Activated CD8-positive, alpha-beta memory T cell treated with anti-CD3 and anti-CD28 coated beads for 4 hours (primary cell): ENCODE measurements around the gene HSPA1A.
"Not testable (repeated sequence)": the region's sequence is repeated elsewhere in the genome, so short reads cannot be mapped to it uniquely, and the experiment has no call there.

ENCODE experiments used
- DNase-seq, 2 donors: peaks; one replicate each; pipeline ENCODE4 v3.0.0-alpha.2; 2020; ENCODE audit warnings: low read depth in 2 of 2

The HSPA1A gene

DNA sequence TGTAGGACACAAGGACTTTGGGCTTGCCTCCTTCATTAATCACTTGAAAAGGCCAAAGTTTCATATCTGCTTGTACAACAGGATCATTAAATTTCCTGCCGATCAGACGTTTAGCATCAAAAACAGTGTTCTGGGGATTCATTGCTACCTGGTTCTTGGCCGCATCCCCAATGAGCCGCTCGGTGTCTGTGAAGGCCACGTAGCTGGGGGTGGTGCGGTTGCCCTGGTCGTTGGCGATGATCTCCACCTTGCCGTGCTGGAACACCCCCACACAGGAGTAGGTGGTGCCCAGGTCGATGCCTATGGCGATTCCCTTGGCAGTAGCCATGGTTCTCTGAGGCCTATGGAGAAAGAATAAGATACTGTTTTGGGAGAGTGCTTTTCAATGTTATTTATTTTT, 3.7 kb upstream of the HSPA1A start:
- no peak for DNase-seq

DNA sequence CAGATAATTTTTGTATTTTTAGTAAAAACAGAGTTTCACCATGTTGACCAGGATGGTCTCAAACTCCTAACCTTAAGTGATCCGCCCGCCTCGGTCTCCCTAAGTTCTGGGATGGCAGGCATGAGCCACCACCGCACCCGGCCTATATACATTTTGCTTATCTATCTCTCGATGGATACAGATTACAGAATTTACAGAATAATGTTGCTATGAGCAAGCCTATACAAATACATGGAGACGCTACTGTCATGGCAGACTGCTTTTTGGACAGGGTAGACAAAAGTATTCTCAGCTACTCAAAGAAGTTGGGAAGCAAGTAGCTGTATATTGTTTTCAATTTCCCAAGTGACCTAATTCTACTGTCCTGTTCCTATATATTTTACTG, 1.9 kb upstream of the HSPA1A start:
- no peak for DNase-seq

DNA sequence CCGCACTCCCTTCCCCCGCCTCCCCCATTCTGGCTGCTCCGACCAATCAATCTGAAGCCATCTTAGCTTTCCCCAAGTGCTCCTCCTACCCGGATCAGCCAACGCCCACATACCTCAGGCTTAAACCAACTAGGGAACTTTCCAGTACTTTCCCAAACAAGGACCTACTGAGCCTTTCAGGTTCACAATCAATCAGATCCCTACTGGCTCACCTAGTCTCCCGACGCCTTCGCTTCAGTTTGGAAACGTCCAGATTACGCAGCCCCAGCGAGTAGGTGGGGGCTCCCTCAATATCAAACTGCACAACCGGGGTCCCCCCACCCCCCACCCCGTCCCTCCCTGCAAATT, 692 bp upstream of the HSPA1A start:
- peak in 1 of 2 donors; percentile 55 for DNase-seq

DNA sequence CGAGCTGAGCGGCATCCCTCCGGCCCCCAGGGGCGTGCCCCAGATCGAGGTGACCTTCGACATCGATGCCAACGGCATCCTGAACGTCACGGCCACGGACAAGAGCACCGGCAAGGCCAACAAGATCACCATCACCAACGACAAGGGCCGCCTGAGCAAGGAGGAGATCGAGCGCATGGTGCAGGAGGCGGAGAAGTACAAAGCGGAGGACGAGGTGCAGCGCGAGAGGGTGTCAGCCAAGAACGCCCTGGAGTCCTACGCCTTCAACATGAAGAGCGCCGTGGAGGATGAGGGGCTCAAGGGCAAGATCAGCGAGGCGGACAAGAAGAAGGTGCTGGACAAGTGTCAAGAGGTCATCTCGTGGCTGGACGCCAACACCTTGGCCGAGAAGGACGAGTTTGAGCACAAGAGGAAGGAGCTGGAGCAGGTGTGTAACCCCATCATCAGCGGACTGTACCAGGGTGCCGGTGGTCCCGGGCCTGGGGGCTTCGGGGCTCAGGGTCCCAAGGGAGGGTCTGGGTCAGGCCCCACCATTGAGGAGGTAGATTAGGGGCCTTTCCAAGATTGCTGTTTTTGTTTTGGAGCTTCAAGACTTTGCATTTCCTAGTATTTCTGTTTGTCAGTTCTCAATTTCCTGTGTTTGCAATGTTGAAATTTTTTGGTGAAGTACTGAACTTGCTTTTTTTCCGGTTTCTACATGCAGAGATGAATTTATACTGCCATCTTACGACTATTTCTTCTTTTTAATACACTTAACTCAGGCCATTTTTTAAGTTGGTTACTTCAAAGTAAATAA, 2.0 kb downstream of the HSPA1A start:
- DNase-seq: not testable (repeated sequence)

DNA sequence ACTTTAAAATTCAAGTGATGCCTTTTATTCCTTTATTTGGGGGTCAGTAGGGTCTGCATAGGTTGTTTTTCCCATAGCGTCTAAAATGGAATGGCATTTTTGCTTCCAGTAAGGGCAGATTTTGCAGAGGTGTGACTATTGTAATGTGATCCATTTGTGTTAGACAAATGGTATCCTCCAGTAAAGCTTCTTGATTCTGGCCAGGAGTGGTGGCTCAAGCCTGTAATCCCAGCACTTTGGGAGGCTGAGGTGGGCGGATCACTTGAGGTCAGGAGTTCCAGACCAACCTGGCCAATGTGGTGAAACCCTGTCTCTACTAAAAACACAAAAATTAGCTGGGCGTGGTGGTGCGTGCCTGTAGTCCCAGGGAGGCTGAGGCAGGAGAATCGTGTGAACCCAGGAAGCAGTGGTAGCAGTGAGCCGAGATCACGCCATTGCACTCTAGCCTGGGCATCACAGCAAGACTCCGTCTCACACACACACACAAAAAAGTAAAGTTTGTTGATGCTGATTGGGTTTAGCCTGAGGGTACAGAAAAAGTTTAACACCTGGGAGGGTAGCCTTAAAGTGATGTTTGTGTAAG, 2.7 kb downstream of the HSPA1A start:
- not testable (repeated sequence) for DNase-seq

DNA sequence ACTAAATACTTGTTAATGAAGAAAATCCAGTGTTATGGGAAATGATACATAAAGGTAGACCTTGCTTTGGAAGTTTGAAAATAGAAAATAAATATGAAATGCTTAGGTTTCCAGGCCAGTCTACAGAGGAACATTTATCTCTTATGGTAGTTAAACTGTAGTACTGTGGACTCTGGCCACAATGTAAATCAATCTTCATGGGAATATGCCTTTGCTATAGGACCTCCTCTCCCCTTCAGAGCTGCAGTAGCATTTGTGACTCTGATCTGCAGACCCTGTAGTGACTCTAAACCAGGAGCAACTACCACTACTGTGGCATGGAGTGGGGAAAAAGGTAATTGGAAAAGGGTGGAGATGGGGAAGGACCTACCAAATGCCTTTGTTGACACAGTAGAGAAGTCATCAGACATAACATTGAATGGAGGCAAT, 4.5 kb downstream of the HSPA1A start:
- DNase-seq: no peak

DNA sequence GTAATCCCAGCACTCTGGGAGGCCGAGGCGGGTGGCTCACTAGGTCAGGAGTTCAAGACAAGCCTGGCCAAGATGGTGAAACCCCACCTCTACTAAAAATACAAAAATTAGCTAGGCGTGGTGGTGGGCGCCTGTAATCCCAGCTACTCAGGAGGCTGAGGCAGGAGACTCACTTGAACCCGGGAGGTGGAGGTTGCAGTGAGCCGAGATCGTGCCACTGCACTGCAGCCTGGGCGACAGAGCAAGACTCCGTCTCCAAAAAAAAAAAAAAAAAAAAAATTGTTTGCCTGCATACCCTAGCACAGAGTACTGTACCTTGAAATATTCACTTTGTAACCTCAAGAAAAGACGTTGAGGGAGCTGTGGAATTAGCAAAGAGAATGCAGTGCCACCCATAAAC, 5.1 kb downstream of the HSPA1A start:
- not testable (repeated sequence) for DNase-seq

DNA sequence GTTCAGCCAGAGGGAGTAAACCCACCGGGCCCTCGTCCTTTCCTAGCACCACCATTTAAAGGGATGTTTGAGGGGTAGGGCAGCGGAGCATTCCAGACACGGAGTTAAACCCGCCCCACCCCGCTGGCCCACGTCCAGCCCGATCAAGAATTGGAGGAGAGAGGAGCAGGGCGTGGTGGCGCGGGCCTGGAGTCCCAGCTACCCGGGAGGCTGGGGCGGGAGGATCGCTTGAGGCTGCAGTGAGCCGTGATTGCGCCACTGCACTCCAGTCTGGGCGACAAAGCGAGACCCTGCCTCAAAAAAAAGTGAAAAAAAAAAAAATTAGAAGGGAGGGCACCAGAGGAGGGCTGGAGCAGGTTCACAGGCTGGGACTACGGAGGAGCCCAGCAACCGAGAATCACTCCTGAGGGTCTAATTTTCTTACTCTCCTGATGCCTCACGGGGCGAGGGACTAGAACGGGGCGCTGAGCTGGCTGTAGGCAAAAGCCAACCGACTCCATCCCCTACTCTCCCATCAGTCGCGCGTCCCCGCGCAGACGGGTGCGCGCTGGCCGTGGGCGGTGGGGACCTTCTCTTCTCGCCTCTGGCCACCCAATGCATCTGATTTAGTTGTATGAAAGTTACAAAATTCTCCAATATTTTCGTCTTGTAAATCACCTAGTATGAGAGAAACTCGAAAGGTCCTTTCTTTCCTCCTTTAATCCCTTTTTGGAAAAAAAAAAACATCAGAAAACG, 6.1 kb downstream of the HSPA1A start:
- DNase-seq: no peak

DNA sequence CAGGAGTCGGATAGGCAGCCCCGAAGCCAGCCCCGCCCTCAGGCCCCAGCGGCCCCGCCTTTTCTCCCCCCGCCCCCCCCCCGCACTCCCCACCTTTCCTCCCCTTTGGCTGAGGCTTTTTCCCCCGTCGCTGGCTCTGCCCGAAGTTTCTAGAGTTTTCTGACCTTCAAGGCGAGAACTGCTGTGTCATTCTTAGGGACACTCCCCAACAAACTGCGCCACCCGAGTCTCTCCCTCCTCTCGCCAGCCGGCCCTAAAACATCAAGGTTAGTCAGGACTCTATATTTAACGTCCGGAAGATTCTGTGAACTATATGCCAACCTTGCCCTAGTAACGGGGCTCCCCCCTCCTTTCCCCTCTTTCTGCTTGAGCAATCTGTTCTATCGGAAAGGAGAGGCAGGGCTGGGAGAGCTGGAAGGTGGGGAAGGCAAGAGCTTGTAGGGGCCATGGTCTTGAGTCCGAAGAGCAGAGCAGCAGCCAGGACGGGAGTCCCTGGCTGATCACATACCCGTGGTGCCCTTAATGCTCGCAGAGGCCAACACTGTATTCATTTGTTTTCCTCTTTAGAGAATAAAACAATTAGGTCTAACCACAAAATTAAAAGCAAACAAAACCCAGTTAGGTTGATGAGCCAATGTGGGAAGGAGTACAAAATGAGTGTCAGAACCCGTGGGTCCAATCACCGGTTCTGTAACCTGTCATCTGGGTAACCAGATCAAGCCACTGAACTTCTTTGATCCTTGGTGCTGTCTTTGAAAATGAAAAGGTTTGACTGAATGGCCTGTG, 6.9 kb downstream of the HSPA1A start:
- DNase-seq: peak; percentile 38 to 47

DNA sequence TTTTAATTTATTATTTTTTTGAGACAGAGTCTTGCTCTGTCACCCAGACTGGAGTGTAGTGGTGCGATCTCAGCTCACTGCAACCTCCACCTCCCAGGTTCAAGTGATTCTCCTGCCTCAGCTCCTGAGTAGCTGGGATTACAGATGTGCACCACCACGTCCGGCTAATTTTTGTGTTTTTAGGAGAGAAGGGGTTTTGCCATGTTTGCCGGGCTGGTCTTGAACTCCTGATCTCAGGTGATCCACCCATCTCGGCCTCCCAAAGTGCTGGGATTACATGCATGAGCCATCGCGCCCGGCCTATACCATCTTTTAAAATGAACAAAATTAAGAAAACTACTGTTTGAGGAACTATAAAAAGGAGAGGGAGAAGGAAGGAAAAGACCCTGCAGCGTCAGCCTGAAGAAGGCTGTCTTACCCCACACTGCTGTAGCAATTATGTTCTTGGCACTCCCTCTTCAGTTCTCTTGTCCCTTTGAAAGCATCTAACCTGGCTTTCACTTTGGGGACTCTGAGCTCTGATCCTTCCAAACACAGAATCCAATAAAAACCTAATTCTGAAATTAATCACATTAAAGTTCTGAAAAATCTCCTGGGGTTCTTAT, 8.4 kb downstream of the HSPA1A start:
- not testable (repeated sequence) for DNase-seq

DNA sequence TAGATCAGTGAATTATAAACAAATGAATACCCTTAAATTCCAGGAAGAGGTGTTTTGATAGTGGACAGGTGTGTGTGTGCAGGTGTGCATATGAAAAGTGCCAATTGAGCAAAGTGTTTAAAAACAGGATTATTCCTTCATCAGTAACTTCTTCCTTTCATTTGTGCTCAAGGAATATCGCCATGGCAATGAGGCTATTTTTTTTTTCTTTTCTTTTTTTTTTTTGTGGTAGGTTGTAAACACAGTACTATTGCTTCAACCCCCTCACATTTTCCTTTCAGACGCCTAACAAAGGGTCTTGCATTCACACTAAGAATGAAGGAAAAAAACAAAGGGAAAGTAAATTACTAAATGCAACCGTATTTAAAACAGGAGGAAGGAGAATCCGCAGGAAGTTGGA, 10.2 kb downstream of the HSPA1A start:
- no peak for DNase-seq

DNA sequence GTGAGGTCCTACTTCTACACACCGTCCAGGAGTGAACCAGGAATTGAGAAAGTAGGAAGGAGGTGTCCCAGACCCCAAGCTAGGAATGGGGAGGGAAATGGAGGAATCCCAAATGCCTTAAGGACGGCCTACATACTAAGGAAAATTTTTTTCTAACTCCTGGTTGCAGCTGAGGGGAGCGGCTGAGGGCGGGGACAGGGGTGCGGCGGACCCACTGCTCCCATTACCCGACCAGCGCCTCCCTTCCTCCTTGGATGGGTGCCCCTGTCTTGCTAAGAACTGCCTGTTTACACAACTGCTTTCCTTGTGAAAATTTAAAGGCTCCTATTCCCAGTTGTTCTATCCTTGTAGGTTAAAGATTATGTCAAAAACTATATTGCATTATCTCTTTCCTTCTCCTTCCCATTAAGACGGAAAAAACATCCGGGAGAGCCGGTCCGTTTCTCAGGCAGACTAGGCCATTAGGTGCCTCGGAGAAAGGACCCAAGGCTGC, 11.5 kb downstream of the HSPA1A start:
- DNase-seq: no peak

DNA sequence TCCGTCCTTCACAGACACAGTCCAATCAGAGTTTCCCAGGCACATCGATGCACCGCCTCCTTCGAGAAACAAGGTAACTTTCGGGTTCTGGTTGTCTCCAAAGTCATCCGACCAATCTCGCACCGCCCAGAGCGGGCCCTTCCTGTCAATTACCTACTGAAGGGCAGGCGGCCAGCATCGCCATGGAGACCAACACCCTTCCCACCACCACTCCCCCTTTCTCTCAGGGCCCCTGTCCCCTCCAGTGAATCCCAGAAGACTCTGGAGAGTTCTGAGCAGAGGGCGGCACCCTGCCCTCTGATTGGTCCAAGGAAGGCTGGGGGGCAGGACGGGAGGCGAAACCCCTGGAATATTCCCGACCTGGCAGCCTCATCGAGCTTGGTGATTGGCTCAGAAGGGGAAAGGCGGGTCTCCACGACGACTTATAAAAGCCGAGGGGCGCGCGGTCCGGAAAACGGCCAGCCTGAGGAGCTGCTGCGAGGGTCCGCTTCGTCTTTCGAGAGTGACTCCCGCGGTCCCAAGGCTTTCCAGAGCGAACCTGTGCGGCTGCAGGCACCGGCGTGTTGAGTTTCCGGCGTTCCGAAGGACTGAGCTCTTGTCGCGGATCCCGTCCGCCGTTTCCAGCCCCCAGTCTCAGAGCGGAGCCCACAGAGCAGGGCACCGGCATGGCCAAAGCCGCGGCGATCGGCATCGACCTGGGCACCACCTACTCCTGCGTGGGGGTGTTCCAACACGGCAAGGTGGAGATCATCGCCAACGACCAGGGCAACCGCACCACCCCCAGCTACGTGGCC, 12.1 kb downstream of the HSPA1A start, which contains the start of gene HSPA1B:
Gene HSPA1B (plus strand): TSS at position 453 of the 794 bp plus-strand sequence. CDS start 213 bp downstream, at position 666.
- DNase-seq: peak; percentile 78 to 83

DNA sequence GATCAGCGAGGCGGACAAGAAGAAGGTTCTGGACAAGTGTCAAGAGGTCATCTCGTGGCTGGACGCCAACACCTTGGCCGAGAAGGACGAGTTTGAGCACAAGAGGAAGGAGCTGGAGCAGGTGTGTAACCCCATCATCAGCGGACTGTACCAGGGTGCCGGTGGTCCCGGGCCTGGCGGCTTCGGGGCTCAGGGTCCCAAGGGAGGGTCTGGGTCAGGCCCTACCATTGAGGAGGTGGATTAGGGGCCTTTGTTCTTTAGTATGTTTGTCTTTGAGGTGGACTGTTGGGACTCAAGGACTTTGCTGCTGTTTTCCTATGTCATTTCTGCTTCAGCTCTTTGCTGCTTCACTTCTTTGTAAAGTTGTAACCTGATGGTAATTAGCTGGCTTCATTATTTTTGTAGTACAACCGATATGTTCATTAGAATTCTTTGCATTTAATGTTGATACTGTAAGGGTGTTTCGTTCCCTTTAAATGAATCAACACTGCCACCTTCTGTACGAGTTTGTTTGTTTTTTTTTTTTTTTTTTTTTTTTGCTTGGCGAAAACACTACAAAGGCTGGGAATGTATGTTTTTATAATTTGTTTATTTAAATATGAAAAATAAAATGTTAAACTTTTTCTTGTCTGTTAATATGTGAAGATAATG, 14.4 kb downstream of the HSPA1A start:
- DNase-seq: no peak

DNA sequence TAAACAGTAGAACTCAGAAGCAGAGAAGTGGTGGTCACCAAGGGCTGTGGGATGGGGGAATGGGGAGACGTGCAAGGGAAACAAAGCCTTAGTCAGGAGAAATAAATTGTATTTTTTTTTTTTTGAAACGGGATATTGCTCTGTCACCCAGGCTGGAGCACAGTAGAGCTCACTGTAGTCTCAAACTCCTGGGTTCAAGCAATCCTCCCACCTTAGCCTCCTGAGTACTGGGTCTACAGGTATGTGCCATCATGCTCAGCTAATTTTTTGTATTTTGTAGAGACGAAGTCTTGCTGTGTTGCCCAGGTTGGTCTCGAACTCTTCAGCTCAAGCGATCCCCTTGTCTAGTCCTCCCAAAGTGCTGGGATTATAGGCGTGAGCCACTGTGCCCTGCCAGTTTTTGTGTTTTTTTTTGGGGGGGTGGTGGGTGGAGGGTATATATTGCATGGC, 15.6 kb downstream of the HSPA1A start:
- DNase-seq: no peak

DNA sequence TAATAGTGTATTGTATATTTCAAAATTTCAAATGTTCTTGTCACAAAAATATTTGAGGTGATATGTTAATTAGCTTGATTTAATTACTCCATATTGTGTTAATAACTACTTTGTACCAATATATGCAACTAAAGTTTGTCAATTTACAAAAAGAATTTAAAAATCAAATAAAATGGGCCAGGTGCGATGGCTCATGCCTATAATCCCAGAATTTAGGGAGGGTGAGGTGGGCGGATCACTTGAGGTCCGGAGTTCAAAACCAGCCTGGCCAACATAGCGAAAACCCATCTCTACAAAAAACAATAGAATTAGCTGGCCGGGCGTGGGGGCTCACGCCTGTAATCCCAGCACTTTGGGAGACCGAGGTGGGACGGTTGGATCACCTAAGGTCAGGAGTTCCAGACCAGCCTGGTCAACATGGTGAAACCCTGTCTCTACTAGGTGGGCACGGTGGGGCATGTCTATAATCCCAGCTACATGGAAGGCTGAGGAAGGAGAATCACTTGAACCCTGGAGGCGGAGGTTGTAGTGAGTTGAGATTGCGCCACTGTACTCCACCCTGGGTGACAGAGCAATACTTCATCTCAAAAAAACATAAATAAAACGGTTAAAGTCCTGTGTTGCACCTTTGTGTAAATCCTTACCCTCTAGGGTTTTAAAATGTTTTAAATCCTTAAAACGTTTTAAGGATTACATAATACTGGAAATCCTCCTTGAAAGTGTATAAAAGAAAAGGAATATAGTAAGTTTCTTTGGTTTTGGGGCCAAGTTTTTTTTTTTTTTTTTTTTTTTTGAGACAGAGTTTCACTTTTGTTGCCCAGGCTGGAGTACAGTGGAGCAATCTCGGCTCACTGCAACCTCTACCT, 16.2 kb downstream of the HSPA1A start:
- no peak for DNase-seq

DNA sequence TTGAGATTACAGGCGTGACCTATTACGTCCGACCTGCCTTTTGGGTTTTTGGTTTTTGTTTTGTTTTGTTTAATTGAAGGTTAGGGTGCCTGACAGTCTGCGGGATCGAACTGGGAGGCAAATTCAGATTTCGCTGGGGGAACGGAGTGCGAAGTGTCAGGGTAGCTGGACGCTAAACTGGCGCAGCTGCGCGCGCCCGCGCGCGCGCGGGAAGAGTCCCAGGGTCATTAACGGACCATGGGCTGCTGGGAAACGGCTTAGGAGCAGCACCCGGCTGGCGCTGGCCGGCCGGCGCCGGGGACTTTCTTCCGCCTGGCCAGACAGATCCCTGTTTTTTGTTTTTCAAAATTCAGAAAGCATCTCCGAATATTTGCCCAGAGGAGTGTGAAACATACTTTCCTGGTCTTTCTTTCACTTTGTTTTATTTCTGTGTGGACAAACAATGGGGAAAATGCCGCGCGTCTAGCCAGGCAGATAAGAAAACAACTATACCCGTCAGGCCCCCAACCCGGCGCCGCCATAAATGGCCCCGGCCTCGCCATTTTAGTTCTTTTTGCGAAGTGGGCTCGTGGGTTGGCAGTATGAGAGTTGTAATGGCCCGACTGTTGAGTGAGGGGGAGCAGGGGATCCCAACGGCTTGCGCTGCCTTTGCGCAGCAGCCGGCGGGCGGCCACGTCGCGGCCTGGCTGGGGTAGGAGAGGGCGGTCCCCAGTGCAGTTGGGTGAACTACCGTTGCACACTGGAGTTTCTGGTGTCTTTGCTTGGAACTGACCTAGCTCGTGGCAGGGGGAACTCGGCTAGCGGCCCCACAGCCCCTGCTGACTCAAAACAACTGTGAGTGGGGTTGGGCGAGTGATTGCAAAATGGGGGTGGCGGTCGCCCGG, 19.3 kb downstream of the HSPA1A start:
- DNase-seq: peak; percentile 54 to 61

DNA sequence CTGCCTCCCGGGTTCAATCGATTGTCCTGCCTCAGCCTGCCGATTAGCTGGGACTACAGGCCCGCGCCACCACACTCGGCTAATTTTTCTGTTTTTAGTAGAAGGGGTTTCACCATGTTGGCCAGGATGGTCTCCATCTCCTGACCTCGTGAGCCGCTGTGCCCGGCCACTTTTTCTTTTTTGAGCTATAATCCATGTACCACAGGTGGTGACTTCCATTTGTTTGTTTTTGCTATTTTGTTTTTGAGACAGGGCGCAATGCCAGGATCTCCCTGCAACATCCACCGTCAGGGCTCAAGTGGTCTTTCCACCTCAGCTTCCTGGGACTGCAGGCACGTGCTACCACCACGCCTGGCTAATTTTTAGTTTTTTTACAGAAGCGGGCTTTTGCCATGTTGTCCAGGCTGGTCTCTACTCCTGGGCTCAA, 20.7 kb downstream of the HSPA1A start:
- no peak for DNase-seq
